GM20431 (cell line): Measurements from ENCODE around the gene B4GALNT4.
"Not testable (repeated sequence)": the region's sequence is repeated elsewhere in the genome, so short reads cannot be mapped to it uniquely, and the experiment has no call there.

Experiments
- in situ Hi-C: fragments of 300-500 bp; cut with MseI, MboI; formaldehyde crosslinking; loops from one replicate; pipeline ENCODE4 v1.15.0; 2020; ENCODE audit warnings: low sequenced_read_pairs; ENCODE audit not compliant: unreplicated experiment

Gene B4GALNT4

DNA sequence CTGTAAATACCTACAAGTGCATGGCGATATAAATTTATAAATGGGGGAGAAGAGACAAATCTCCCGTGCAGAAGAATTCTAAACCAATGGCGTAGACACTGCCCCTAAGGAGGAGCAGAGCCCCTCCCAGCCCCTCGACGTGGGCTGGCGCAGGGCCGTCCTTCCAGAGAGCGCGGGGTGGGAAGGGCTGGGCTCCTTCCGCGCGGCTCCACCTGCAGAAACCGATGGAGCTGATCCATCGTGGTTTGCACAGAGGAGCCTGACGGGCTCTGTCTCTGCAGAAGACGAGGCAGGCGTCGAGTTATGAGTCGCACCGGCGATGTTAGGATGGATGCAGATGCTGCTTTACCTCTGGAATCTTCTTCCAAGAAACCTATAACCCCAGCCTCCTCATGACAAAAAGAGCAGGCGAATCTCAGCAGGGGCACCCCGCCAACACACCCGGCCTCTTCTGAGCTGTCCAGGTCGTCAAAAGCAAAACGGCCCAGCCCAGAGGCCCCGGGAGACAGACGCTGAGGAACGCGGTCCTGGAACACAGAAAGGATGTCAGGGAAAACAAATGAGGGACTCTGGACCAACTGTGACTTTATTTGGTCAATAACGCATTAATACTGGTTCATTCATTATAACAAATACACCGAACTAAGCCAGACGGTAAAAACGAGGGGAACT lies 11.0 kb upstream of the B4GALNT4 start:
- in situ Hi-C loops = no loop called here

DNA sequence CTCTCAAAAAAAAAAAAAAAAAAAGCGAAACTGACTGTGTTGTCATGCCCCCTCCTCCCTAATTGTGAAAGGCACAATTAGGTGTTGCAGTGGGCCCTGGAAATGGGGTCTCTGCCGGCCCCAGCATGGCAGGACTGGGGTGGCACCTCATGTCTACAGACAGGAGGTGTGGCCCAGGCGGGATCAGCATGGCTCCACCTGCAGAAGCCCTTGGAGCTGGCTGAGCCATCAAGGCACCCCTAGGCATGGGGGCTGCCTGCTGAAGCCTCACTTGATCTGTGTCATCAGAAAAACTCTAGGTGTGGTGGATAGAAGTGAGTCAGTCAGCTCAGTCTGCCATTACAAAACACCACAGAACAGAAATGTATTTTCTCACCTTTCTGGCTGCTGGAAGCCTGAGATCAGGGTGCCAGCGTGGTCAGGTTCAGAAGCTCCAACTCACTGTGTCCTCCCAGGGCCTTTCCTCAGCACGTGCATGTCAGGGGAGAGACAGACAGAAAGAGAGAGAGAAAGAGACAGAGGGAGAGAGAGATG lies 10.1 kb upstream of the B4GALNT4 start:
- in situ Hi-C loops = no loop called here

DNA sequence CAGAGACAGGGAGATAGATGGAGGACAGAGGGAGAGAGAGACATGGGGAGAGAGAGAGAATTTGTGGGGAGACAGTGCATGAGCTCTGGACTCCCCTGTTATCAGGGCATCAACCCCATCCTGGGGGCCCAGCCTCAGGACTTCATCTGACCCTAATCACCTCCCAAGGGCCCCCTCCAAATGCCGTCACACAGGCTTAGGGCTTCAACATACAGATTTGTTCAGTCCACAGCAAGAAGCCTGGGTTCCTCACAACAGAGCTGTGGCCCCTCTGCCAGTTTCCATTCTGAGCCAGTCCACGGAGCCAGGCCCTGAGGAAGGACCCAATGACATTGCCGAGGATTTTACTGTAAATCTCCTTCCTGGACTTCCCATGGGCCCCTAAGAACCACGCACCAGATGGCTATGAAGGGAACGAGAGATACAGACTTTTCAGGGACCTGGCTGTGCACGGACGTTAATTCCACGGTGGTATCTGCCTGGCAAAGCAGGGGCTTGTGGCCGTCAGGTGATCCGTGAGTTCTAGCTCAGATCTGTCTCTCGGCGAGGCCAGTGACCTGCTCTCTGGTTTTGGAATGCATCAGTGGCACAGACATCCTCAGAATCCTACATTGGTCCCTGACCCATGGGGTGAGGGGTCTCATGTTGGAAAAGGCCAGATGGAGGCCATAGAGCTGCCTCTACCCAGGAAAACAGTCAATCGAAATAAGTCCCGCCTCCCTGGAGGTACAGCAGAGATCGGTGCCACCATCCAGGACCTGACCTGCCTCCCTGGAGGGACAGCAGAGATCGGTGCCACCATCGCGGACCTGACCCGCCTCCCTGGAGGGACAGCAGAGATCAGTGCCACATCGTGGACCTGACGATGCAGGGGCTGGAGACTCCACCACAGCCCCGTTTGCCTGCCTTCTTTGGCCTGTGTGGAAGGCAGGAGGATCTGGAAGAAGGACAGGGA lies 8.7 kb upstream of the B4GALNT4 start:
- in situ Hi-C loops = no loop called here

DNA sequence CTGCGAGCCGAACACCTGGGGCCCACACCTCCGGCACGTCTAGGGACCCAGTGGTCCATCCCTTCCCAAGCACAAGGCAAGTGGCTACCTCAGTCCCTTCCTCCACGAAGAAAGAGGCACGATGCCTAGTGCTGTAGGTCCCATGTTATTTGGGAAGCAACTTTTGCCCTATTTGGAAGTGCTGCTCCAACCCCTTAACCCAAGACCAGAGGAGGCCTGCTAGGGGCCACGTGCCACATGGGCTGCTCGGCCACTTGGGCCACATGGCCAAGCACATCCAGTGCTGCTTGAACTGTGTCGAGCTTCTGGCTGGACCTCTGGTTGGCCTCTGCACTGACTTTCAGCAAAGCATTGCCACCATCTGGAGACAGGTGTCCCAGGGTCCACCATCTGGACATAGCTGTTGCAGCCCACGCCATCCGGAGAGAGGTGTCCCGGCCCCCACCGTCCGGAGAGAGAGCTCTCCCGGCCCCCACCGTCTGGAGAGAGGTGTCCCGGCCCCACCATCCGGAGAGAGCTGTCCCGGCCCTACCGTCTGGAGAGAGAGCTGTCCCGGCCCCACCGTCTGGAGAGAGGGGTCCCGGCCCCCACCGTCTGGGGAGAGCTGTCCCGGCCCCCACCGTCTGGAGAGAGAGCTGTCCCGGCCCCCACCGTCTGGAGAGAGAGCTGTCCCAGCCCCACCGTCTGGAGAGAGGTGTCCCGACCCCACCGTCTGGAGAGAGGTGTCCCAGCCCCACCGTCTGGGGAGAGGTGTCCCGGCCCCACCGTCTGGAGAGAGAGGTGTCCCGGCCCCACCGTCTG lies 6.5 kb upstream of the B4GALNT4 start:
- in situ Hi-C loops = no loop called here

DNA sequence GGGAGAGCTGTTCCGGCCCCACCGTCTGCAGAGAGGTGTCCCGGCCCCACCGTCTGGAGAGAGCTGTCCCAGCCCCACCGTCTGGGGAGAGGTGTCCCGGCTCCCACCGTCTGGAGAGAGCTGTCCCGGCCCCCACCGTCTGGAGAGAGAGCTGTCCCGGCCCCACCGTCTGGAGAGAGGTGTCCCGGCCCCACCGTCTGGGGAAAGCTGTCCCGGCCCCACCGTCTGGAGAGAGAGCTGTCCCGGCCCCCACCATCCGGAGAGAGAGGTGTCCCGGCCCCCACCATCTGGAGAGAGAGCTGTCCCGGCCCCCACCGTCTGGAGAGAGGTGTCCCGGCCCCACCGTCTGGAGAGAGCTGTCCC lies 5.9 kb upstream of the B4GALNT4 start:
- in situ Hi-C loops = not testable (repeated sequence)

DNA sequence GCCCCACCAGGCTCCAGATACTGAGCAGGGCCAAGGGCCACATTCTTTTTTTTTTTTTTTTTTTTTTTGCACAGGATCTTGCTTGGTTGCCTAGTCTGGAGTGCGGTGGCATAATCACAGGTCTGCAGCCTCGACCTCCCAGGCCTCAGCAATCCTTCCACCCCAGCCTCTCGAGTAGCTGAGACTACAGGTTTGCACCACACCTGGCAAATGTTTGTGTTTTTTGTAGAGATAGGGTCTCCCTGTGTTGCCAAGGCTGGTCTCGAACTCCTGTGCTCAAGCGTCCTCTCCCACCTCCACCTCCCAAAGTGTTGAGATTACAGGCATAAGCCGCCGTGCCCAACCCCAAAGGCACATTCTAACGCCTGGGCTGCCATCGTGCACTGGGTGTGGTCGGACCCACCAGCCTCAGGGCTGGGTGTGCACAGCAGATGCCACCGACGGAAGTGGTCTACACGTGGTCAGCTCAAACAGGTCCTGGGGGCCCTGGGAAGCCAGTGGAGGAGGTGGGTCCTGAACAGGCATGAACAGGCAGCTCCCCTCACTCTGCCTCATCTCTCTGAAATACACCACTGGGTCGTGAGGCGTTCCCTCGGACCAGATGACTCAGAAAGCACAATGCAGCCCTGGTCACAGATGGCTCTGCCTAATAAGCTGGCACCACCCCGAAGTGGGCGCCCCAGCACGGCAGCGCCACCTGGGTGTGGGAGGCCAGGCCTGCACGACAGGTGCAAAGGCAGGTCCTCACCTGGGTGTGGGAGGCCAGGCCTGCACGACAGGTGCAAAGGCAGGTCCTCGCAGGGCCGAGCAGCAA lies 5.1 kb upstream of the B4GALNT4 start:
- in situ Hi-C loops = no loop called here

DNA sequence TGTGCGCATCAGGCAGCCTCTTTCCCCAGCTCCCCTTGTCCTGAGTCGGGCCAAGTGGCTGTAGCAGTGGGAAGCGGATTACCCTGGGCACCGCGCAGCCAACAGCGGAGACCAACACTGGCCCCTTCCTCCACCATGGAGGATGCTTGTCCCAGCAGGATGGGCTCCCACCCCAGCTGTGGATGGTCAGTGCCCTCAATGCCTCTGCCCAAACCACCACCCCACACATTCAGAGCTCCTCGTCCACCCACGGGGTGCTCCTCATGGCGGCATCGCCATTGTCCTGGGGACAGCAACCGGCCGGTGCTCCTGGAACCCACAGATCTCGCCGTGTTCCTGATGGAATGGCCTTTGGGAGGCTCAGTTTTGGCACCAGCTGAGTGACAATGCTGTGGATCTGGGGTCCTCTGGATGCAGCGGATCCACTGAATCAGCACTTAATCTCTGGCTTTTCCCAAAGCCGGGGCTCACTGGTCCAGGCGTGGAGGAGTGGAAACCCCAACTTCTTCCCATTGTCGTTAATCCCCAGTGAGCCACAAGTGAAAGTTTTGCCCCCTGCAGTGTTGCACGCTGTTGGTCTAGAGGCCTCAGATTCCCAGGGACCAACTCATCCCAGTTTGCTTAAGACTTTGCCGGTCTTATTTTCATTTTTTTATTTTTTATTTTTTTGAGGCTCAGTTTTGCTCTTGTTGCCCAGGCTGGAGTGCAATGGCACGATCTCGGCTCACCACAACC lies 4.1 kb upstream of the B4GALNT4 start:
- in situ Hi-C loops = no loop called here

DNA sequence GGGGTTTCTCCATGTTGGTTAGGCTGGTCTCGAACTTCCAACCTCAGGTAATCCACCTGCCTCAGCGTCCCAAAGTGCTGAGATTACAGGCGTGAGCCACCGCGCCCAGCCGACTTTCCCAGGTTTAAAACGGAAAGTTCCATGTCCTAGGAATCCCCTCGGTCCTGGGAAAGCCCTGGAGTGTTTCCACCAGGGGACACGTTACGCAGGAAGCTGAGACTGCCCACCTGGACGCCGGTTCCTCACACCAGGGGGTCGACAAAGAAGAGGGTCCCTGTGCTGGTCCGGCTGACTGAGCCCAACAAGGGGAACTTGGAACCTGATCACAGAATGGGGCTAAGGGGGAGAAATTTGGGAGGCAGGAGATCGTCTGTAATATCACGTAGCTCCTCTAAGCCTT lies 3.5 kb upstream of the B4GALNT4 start:
- in situ Hi-C loops = no loop called here

DNA sequence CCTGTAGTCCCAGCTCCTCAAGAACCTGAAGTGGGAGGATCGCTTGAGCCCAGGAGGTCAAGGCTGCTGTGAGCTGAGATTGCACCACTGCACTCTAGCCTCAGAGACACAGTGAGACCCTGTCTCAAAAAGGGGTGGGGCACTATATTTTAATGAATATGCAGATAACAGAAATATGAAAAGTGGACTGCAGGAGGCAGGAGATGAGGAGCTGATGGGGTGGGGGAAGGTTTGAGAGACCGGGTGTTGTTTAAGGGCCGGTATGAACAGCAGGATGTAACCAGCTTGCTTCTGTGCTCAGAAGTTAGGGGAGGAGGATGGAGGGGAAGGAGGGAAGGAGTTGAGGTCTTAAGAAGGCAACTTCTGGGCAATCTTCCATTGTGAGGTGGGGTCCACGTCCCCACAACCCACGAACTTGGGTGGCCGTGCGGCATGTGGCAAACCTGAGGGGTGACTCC lies 1.3 kb upstream of the B4GALNT4 start:
- in situ Hi-C loops = no loop called here

DNA sequence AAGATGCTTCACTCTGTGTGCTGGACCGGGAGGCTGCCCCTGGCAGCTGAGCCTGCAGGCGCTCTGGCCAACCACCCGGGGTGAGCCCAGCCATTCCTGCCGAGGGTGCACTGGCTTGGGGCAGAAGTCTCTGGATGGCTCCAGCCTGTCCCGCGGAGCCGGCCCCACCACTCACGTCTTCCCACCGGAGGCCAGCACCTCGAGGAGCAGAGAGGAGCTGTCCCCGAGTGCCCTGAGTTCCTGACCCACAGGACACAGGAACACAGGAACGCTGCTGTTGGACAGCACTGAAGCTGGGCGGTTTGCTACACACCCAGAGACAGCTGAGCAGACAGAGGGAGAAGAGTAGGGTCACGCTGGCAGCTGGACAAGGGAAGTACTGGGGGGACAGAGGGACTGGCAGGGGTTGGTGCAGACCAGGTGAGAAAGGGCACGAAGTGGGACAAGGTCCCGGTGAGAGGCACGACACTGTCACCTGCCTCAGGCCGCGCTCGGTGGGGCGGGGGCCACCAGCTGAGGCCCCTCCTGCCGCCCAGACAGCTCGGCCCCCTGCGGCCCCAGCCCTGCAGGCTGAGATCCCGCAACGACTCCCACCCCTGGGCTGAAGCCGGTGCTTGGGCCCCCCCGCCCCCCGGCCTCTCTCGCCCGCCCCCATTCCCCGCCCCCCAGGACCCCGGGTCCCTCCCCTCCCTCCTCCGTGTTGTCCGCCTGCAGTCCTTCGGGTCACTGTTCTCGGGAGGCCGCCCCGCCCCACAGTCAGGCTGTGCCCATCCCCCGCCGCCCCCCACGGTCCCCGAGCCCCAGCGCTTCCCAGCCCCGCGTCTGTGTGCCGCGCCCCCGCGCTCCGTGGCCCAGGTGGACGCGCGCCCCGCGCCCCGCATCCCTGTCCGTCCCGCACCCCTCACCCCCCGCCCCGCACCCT lies 624 bp upstream of the B4GALNT4 start:
- in situ Hi-C loops = no loop called here

DNA sequence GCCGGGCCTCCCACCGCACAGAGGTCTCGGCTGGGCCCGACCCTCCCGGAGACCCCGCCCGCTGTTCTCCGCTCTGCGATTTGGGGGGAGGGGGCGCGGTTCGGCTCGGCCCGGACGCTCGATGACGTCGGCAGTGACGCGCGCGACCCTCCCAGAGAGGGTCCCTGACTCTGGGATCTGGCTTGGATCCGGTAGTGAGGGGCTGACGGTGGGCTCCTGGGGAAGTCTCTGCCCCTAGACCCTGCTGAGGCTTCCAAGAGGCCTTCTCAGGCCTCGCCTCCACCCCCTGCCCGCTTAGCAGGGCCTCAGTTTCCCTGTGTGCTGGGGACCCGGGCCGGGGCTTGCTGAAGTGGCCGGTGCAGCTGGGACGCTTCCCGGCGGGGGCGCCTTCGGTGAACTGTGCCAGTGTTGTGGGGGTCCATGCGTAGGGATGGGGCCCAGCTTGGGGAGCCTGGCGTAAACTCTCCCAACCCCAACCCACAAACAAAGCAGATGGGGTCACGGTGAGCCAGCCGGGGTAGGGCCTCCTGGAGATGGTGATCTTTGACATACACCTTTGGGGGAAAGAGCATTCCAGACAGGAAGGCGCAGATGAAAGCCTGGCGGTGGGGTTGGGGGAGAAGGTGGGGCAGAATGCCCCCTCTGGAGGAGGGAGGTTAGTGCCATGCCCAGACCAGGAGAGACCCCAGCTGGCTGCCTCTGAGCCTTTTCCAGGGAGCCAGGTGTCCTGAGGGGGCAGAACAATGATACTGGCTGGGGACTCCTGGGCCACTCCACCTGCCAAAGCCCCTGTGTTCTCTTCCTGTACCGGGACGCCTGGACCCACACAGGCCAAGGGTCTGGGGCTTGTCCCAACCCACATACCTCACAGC lies 1.0 kb downstream of the B4GALNT4 start:
- in situ Hi-C loops = no loop called here

DNA sequence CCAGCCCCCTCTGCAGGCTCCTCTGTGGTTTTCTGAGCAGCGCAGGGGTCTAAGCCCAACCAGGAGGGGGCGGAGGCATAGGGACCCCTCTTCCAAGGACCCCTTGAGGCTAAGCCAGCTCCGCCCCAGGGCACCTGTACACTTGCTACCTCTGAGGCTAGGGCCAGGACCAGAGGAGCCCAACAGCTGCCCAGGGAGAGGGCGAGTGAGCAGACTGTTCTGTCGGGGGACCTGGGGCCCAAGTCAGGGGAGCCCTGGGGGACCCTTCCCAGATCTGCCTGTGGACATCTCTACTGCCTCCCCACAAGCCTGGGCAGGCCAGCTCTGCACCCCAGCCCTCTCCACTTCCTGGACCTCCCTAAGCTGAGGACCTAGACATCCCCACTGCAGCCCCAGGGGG lies 1.8 kb downstream of the B4GALNT4 start:
- in situ Hi-C loops = no loop called here

DNA sequence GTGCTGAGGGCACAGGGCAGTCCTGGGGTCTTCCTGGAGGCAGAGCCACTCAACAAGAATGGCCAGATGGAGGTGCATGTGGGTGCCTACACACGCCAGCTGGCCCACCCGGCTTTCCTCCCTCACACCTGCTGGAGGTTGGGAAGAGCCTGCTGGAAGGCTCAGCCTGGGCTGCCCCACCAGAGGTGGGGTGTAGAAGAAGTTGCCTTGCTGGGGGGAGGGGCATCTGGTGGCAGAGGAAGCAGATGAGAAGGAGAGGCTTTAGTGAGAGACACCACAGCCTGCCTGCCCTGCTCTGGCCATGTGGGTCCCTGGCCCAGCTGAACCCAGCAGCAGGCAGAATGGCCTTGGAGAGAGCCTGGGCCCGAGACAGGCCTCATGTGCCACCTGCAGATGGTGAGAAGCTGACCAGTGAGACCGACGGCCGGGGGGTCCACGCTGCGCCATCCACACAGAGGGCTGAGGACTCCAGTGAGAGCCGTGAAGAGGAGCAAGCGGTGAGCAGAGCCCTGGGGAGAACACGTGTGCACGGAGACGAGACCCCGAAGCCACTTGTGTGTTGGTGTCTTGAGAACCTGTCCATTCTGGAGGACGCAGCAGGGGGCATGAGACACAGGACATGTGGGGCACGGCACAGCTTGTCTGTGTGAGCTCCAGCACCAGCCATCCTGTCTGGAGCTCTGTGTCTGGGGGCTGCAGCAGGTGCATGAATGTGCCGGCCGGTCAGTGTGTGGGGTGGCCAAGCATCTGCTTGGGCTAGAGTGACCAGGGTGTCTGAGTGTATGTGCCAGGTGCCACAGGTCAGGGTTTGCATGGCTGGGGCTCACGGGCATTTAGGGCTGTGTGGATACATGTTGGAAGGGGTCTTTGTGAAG lies 2.7 kb downstream of the B4GALNT4 start:
- in situ Hi-C loops = no loop called here

DNA sequence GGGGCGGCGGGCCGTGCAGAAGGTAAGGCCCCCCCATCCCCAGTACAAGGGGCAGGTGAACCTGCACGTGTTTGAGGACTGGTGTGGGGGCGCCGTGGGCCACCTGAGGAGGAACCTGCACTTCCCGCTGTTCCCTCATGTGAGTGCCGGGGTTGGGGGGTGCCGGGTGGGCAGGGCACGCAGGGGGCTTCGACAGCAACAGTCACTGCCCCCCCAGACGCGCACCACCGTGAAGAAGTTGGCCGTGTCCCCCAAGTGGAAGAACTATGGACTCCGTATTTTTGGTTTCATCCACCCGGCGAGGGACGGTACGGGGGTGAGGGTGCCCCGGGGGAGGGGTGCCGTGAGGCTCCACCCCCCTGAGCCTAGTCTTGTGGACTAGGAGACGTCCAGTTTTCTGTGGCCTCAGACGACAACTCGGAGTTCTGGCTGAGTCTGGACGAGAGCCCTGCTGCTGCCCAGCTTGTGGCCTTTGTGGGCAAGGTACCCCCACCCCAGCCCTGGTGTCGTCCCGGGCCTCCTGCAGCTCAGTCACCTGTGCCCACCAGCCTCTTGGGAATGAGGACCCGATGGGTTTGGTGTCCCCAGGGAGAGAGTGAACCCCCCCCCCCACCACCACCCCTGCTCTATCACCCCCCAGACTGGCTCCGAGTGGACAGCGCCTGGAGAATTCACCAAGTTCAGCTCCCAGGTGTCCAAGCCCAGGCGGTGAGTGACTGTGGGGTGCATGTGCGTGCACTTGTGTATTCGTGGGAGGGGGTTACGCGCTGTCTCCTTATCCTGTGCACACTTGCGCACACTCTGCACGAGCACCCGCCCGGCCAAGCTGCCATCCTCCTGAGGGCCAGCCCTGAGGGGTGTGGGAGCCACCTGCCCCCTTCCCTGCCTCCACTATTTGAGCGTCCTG lies 3.8 kb downstream of the B4GALNT4 start:
- in situ Hi-C loops = no loop called here
